H1 (cell line): ENCODE results near the gene STARD13. TPM values are rescaled to one million over a fixed set of nuclear protein-coding genes. Genes with fewer than 3 reads are reported as not detected.

Source experiments
- CTCF ChIA-PET: fragments of 300-600 bp; sonication (Branson Sonifier 250); formaldehyde crosslinking; loops from one replicate; lab custom pipeline; 2021; ENCODE audit not compliant: partially characterized antibody; lab: Charles Lee
- POLR2A ChIA-PET: fragments of 300-600 bp; sonication (Branson Sonifier 250); formaldehyde crosslinking; loops from one replicate; lab custom pipeline; 2021; ENCODE audit warnings: inconsistent platforms; ENCODE audit not compliant: partially characterized antibody; lab: Charles Lee
- DNase-seq, 2 experiments: peaks; one replicate each; pipeline versions ENCODE4 v3.0.0 to v3.0.0-alpha.2; 2010 to 2022; ENCODE audit warnings: low spot score in 2 of 2, low read depth in 1 of 2, mixed read lengths in 1 of 2
- FAIRE-seq: peaks from 2 replicates; lab custom pipeline; 2011; peaks lifted over from hg19 to GRCh38; lab: Jason Lieb, UNC
- H2AFZ ChIP-seq: 2 replicates; pipeline ENCODE4 v1.8.1; 2012; ENCODE audit warnings: low read length, inconsistent platforms
- H2AK5ac ChIP-seq: 2 replicates; pipeline ENCODE4 v1.6.1; 2013; ENCODE audit warnings: low read depth, low read length
- H2BK120ac ChIP-seq: replicated peaks from 2 replicates; pipeline ENCODE3; 2013; ENCODE audit warnings: low read depth, low read length, inconsistent platforms
- H2BK12ac ChIP-seq: 2 replicates; pipeline ENCODE4 v1.6.1; 2013; ENCODE audit warnings: low read depth, low read length
- H2BK15ac ChIP-seq: 2 replicates; pipeline ENCODE4 v1.6.1; 2013; ENCODE audit warnings: low read length
- H2BK20ac ChIP-seq: 2 replicates; pipeline ENCODE4 v1.6.1; 2013; ENCODE audit warnings: low read length
- H2BK5ac ChIP-seq: 2 replicates; pipeline ENCODE4 v1.6.1; 2013; ENCODE audit warnings: low read depth, low read length
- H3K14ac ChIP-seq: 2 replicates; pipeline ENCODE4 v1.6.1; 2013; ENCODE audit warnings: inconsistent platforms; ENCODE audit not compliant: insufficient read length
- H3K18ac ChIP-seq: 2 replicates; pipeline ENCODE4 v1.6.1; 2013; ENCODE audit warnings: low read length; ENCODE audit errors: extremely low read depth
- H3K23ac ChIP-seq: 2 replicates; pipeline ENCODE4 v1.6.1; 2013; ENCODE audit warnings: inconsistent platforms; ENCODE audit not compliant: insufficient read length
- H3K23me2 ChIP-seq: 2 replicates; pipeline ENCODE4 v1.6.1; 2013; ENCODE audit warnings: low read depth, low read length
- H3K27ac ChIP-seq: 2 replicates; pipeline ENCODE4 v1.6.1; 2011; ENCODE audit warnings: low read depth, low read length, inconsistent platforms
- H3K27me3 ChIP-seq, 4 experiments: replicated peaks in 1 of 4; 1 replicate in 1 of 4; 2 replicates in 3 of 4; pipeline versions ENCODE4 v1.6.1 to v1.8.1; 2011 to 2013; ENCODE audit warnings: low read length in 3 of 4, mild to moderate bottlenecking in 3 of 4, inconsistent platforms in 2 of 4, mixed read lengths in 2 of 4, moderate library complexity in 1 of 4; ENCODE audit not compliant: control insufficient read depth in 3 of 4, insufficient read depth in 3 of 4; ENCODE audit errors: extremely low read depth in 1 of 4
- H3K36me3 ChIP-seq, 4 experiments: 2 replicates each; pipeline versions ENCODE4 v1.6.1 to v1.8.1; 2011 to 2013; ENCODE audit warnings: mild to moderate bottlenecking in 4 of 4, low read length in 3 of 4, moderate library complexity in 2 of 4, control low read depth in 1 of 4, inconsistent platforms in 1 of 4; ENCODE audit not compliant: insufficient read depth in 4 of 4, control insufficient read depth in 2 of 4
- H3K4ac ChIP-seq: replicated peaks from 2 replicates; pipeline ENCODE3; 2013; ENCODE audit warnings: low read length, low read depth, mixed read lengths, inconsistent platforms; ENCODE audit not compliant: insufficient read length
- H3K4me1 ChIP-seq, 4 experiments: replicated peaks in 1 of 4; 1 replicate in 1 of 4; 2 replicates in 3 of 4; pipeline versions ENCODE4 v1.6.1 to v1.8.1; 2011 to 2013; ENCODE audit warnings: low read length in 3 of 4, inconsistent platforms in 2 of 4, mixed read lengths in 1 of 4; ENCODE audit not compliant: insufficient read depth in 4 of 4, control insufficient read depth in 3 of 4
- H3K4me2 ChIP-seq, 2 experiments: 2 replicates each; pipeline versions ENCODE4 v1.6.1 to v1.8.1; 2011 to 2013; ENCODE audit warnings: low read depth in 2 of 2, low read length in 2 of 2, control low read depth in 1 of 2, inconsistent platforms in 1 of 2, mild to moderate bottlenecking in 1 of 2; ENCODE audit not compliant: insufficient read depth in 1 of 2
- H3K4me3 ChIP-seq, 4 experiments: fragments of 200-600, 300-600 bp in 1 of 4; sonication (generic), shearing (Covaris generic), sonication (Bioruptor Twin) in 1 of 4; 2 replicates each; pipeline versions ENCODE4 v1.5.1 to v1.8.1; 2011 to 2016; ENCODE audit warnings: low read length in 4 of 4, low read depth in 3 of 4, control low read depth in 2 of 4, inconsistent platforms in 2 of 4, mild to moderate bottlenecking in 2 of 4, mixed read lengths in 1 of 4, moderate library complexity in 1 of 4; ENCODE audit not compliant: insufficient read depth in 2 of 4; ENCODE audit errors: extremely low read depth in 1 of 4
- H3K56ac ChIP-seq: replicated peaks from 2 replicates; pipeline ENCODE3; 2013; ENCODE audit warnings: low read depth, mild to moderate bottlenecking, mixed read lengths, low read length, inconsistent platforms; ENCODE audit not compliant: insufficient read length
- H3K79me1 ChIP-seq: 2 replicates; pipeline ENCODE4 v1.6.1; 2013; ENCODE audit warnings: low read depth, low read length, control low read depth
- H3K79me2 ChIP-seq, 2 experiments: 2 replicates each; pipeline versions ENCODE4 v1.6.1 to v1.8.1; 2012 to 2013; ENCODE audit warnings: low read length in 2 of 2, mild to moderate bottlenecking in 2 of 2, inconsistent platforms in 1 of 2; ENCODE audit not compliant: insufficient read depth in 2 of 2, control insufficient read depth in 1 of 2
- H3K9ac ChIP-seq, 4 experiments: replicated peaks in 1 of 4; 1 replicate in 1 of 4; 2 replicates in 3 of 4; pipeline versions ENCODE4 v1.6.1 to v1.8.1; 2011 to 2013; ENCODE audit warnings: low read depth in 3 of 4, low read length in 3 of 4, control low read depth in 2 of 4, mild to moderate bottlenecking in 2 of 4, moderate library complexity in 2 of 4, inconsistent platforms in 1 of 4; ENCODE audit errors: extremely low read depth in 1 of 4
- H3K9me3 ChIP-seq, 2 experiments: 2 replicates each; pipeline versions ENCODE4 v1.6.1 to v1.8.1; 2012 to 2013; ENCODE audit warnings: mild to moderate bottlenecking in 2 of 2, moderate library complexity in 2 of 2, control low read depth in 1 of 2, inconsistent platforms in 1 of 2, low read depth in 1 of 2, low read length in 1 of 2, mixed read lengths in 1 of 2; ENCODE audit not compliant: insufficient read depth in 2 of 2
- H4K20me1 ChIP-seq, 2 experiments: replicated peaks in 1 of 2; 2 replicates each; pipeline versions ENCODE3 to v1.8.1; 2011 to 2013; ENCODE audit warnings: inconsistent platforms in 2 of 2, low read length in 2 of 2, mild to moderate bottlenecking in 1 of 2; ENCODE audit not compliant: insufficient read depth in 2 of 2, control insufficient read depth in 1 of 2
- H4K5ac ChIP-seq: 2 replicates; pipeline ENCODE4 v1.6.1; 2013; ENCODE audit warnings: low read length, low read depth, mixed read lengths, inconsistent platforms; ENCODE audit not compliant: insufficient read length
- H4K8ac ChIP-seq: 2 replicates; pipeline ENCODE4 v1.8.0; 2013; ENCODE audit warnings: mild to moderate bottlenecking, moderate library complexity, low read length, inconsistent platforms; ENCODE audit not compliant: insufficient read depth; ENCODE audit errors: extremely low read depth
- H4K91ac ChIP-seq: replicated peaks from 2 replicates; pipeline ENCODE3; 2013; ENCODE audit warnings: low read length, mixed read lengths, inconsistent platforms; ENCODE audit not compliant: insufficient read length
- CHD1 ChIP-seq: IDR thresholded peaks from 2 replicates; pipeline ENCODE4 v1.6.1; 2012; ENCODE audit warnings: low read depth, low read length, improper control_type of control experiment
- TAF7 ChIP-seq: optimal IDR thresholded peaks from 2 replicates; pipeline ENCODE3; 2011; ENCODE audit warnings: low read depth, mild to moderate bottlenecking, inconsistent platforms, low read length, moderate library complexity, borderline replicate concordance
- YY1 ChIP-seq: IDR thresholded peaks from 2 replicates; pipeline ENCODE4 v1.6.1; 2011; ENCODE audit warnings: low read depth, mild to moderate bottlenecking, low read length
- WGBS, 2 experiments: shearing (Covaris generic) in 1 of 2; methylation state at CpG; one replicate each; pipeline versions ENCODE4 v1.1.6 to v1.1.7; 2013 to 2015; ENCODE audit warnings: low lambda C conversion rate in 2 of 2, mixed read lengths in 2 of 2, inconsistent platforms in 1 of 2, low coverage in 1 of 2, missing lambda C conversion rate in 1 of 2; ENCODE audit not compliant: insufficient replicate concordance in 2 of 2, insufficient coverage in 1 of 2, insufficient read length in 1 of 2; ENCODE audit errors: extremely low coverage in 1 of 2, missing lambda C conversion rate in 1 of 2; 5-methylcytosine and 5-hydroxymethylcytosine counted together
- polyA plus RNA-seq, 7 experiments: library from polyadenylated mRNA; depleted of rRNA in 3 of 7; stranded (reverse) in 5 of 7; unstranded in 2 of 7; fragments of >200 nt in 5 of 7; fragments of 200-250 nt in 2 of 7; gene quantifications; 1 replicate in 5 of 7; 2 replicates in 1 of 7; 4 replicates in 1 of 7; pipeline versions ENCODE4 v1.2.1 to v1.2.3, GENCODE V29; 2011 to 2013; ENCODE audit warnings: missing spikeins in 2 of 7, mixed read lengths in 2 of 7
- total RNA-seq: library from RNA; stranded (reverse); fragmentation: NEBNext Ultra II Directional; extraction: Animal tissue kit (Norgen Biotek cat#: 25700); gene quantifications from 2 replicates; pipeline ENCODE4 v1.2.1, GENCODE V29; 2021

Gene STARD13
- total and polyA plus RNA-seq, 2 of the 8 experiments (the other 6 are each of a cell fraction or from before 2014, with no cell fraction given) = 0.82 to 2.9 TPM

DNA sequence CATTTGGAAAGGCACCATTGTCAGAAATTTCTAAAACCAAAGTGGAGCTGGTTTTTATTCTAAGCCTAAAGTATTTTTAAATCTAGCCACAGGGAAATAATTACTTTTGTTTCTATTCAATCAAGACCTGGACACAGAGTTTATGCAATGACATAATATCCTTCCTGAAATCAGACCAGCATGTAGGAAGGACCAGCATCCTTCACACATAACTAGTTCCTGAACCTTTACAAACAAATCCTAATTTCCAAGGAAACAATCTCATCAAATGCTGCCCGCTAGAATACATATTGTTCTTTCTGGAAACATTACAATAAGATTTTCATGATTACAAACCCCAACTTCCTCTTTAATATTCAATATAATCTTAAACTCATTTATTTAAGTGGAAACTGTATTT lies 1.5 kb downstream of the STARD13 start:
- H3K4me3 ChIP-seq = no peak overlapping the region

More for the DNA sequence above, 1.5 kb downstream of the STARD13 start:
- Histone ChIP-seq H3K27ac (no peak overlapping the region), H2BK15ac (no peak overlapping the region), H4K20me1 (no peaks in the 10 kb centered on the region), H3K14ac (no peak overlapping the region), H2BK5ac (no peak overlapping the region), H3K9ac (no peak overlapping the region)
- CTCF ChIA-PET = no interaction called here
- TF ChIP-seq TAF7 (no peak), YY1 (no peak), CHD1 (no peak)
- TF ChIP-seq, all 59 proteins: peak for 0
- POLR2A ChIA-PET = no interaction called here
- Histone ChIP-seq H3K4me2 (no peak overlapping the region; a peak in 1 of 4 replicates), H3K4me1 (peaks cover 2 to 4% (median 4%) of the 10 kb centered on the region in 4 experiments; a peak in 3 of 7 replicates), H2BK20ac (no peak overlapping the region), H3K79me2 (no peaks in the 10 kb centered on the region), H3K36me3 (no peaks in the 10 kb centered on the region), H2AK5ac (no peak overlapping the region), H3K4ac (no peak overlapping the region), H3K27me3 (no peaks in the 10 kb centered on the region), H4K91ac (no peak overlapping the region), H3K9me3 (no peaks in the 10 kb centered on the region), H3K56ac (no peak overlapping the region), H4K8ac (no peak overlapping the region), H4K5ac (no peak overlapping the region), H3K79me1 (no peaks in the 10 kb centered on the region), H3K23ac (no peak overlapping the region), H3K23me2 (peaks cover 4% of the 10 kb centered on the region; the same call in 1 of the 2 replicates), H3K18ac (no peak overlapping the region), H2BK120ac (no peak overlapping the region), H2AFZ (no peak overlapping the region), H2BK12ac (no peak overlapping the region)
- DNase-seq (no peak), FAIRE-seq (no peak)
- WGBS, 2 experiments = 96% methylated on average over 1 of the region's 1 CpG; no CpG with 5 or more reads in 1 of the 2 experiments
